Ammon's horn (tissue), 1 donor: Measurements from ENCODE around the gene AURKB.

Experiments used
- DNase-seq: peaks from one replicate; pipeline ENCODE4 v3.0.0-alpha.2; 2016; ENCODE audit warnings: low spot score

Gene AURKB

GRCh38 chr17:8161289-8162232 is 48.8 kb downstream of the AURKB start:
- DNase-seq, result no peak

GRCh38 chr17:8160741-8161221 is 49.6 kb downstream of the AURKB start:
- DNase-seq, result no peak

- DNase-seq, result no peak
Measured at GRCh38 chr17:8160224-8160577, 50.2 kb downstream of the AURKB start.

GRCh38 chr17:8159459-8160223 is 50.7 kb downstream of the AURKB start:
- no peak for DNase-seq

- no peak for DNase-seq
Measured at GRCh38 chr17:8159032-8159400, 51.4 kb downstream of the AURKB start.

GRCh38 chr17:8158267-8159031 is 51.9 kb downstream of the AURKB start:
- DNase-seq, result peak; percentile 93

GRCh38 chr17:8156246-8156992 is 54.0 kb downstream of the AURKB start:
- peak; percentile 99 for DNase-seq

- no peak for DNase-seq
Measured at GRCh38 chr17:8155996-8156245, 54.5 kb downstream of the AURKB start.

- no peak for DNase-seq
Measured at GRCh38 chr17:8155231-8155995, 55.0 kb downstream of the AURKB start.
